HFF-Myc (cell line): ENCODE results near the gene STRA6.

Source experiments
- DNase-seq: peaks from one replicate; pipeline ENCODE4 v3.0.0-alpha.2; 2011; ENCODE audit warnings: low read depth; ENCODE audit errors: extremely low read depth
- H3K4me3 ChIP-seq: replicated peaks from 2 replicates; pipeline ENCODE4 v1.5.1; 2011; ENCODE audit warnings: low read depth, mild to moderate bottlenecking, control low read depth, low read length
- TF ChIP-seq, protein P1 (sequence below): IDR thresholded peaks from 2 replicates; pipeline ENCODE4 v1.5.1; 2012; ENCODE audit warnings: mild to moderate bottlenecking, low read depth, low read length, control low read depth; ENCODE audit errors: missing control alignments

Gene STRA6

GRCh38 chr15:74146277-74146800 lies 56.2 kb downstream of the STRA6 start:
- H3K4me3 ChIP-seq, result no peak overlapping the region
- TF ChIP-seq, protein P1, sequence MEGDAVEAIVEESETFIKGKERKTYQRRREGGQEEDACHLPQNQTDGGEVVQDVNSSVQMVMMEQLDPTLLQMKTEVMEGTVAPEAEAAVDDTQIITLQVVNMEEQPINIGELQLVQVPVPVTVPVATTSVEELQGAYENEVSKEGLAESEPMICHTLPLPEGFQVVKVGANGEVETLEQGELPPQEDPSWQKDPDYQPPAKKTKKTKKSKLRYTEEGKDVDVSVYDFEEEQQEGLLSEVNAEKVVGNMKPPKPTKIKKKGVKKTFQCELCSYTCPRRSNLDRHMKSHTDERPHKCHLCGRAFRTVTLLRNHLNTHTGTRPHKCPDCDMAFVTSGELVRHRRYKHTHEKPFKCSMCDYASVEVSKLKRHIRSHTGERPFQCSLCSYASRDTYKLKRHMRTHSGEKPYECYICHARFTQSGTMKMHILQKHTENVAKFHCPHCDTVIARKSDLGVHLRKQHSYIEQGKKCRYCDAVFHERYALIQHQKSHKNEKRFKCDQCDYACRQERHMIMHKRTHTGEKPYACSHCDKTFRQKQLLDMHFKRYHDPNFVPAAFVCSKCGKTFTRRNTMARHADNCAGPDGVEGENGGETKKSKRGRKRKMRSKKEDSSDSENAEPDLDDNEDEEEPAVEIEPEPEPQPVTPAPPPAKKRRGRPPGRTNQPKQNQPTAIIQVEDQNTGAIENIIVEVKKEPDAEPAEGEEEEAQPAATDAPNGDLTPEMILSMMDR, result no peak
- DNase-seq, result no peak

- TF ChIP-seq, protein P1, result no peak
- no peak for DNase-seq
- H3K4me3 ChIP-seq, result no peak overlapping the region
Measured at GRCh38 chr15:74144153-74144775, 58.3 kb downstream of the STRA6 start.

DNA sequence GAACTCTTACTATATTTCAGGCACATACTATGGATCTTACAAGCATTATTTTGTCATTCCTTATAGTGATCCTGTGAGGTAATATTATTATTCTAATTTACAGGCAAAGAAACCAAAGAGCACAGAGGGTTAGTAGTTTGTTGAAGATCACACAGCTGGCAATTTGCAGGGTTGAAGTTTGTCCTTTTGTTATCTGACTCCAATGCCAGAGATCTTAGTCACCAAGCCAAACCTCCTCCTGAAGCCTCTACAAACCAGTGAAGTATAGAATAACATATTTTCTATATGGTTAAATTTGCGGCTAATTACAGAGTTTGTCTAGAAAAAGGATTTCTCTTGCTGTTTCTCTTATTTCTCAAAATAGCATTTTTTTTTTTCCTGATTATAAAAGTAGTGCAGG lies 61.0 kb downstream of the STRA6 start:
- no peak overlapping the region for H3K4me3 ChIP-seq
- TF ChIP-seq, protein P1, result no peak
- no peak for DNase-seq

GRCh38 chr15:74138642-74139041 lies 63.9 kb downstream of the STRA6 start:
- no peak overlapping the region for H3K4me3 ChIP-seq
- no peak for DNase-seq
- TF ChIP-seq, protein P1, result no peak

DNA sequence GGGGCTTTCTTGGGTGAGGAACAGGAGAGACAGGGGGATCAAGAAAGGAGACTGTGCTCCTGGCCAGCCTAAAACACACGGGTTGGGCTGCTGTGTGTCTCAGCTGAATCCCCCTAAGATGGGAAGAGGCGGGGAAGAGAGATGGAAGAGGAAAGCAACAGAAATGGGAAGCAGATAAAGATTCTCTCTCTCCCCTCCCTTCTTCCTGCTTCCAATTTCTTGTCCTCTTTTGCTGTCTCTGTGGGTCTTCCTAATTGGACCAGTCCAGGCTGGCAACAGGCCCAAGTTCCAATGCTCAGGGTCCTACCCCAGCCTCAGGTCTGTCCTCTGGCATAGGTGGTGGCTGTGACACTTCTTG lies 65.1 kb downstream of the STRA6 start:
- TF ChIP-seq, protein P1, result no peak
- no peak overlapping the region for H3K4me3 ChIP-seq
- DNase-seq, result no peak

GRCh38 chr15:74136814-74137536 lies 65.6 kb downstream of the STRA6 start:
- TF ChIP-seq, protein P1, result no peak
- peak overlapping the region; percentile 49 for H3K4me3 ChIP-seq
- DNase-seq, result no peak

- DNase-seq, result no peak
- TF ChIP-seq, protein P1, result no peak
- H3K4me3 ChIP-seq, result peak overlapping the region; percentile 49
Measured at GRCh38 chr15:74136540-74136813, 66.1 kb downstream of the STRA6 start.
